Measurements from ENCODE around the gene RPN1.
"Not testable (repeated sequence)": the region's sequence is repeated elsewhere in the genome, so short reads cannot be mapped to it uniquely, and the experiment has no call there.

RPN1 gene

GRCh38 chr3:128609294-128609693 is 41.3 kb downstream of the RPN1 start:
- no peak for DNase-seq (ENCODE audit: low read depth in 2 of 2)

GRCh38 chr3:128607710-128608048 is 42.9 kb downstream of the RPN1 start:
- no peak for DNase-seq (ENCODE audit: low read depth in 2 of 2)

GRCh38 chr3:128606094-128606493 is 44.5 kb downstream of the RPN1 start:
- DNase-seq (ENCODE audit: low read depth in 2 of 2), result no peak

- no peak for DNase-seq (ENCODE audit: low read depth in 2 of 2)
Observed at GRCh38 chr3:128605091-128606046, 45.2 kb downstream of the RPN1 start.

- DNase-seq (ENCODE audit: low read depth in 2 of 2), result no peak
Observed at GRCh38 chr3:128603811-128604775, 46.5 kb downstream of the RPN1 start.

- DNase-seq (ENCODE audit: low read depth in 2 of 2), result no peak
Observed at GRCh38 chr3:128603313-128603712, 47.3 kb downstream of the RPN1 start.

GRCh38 chr3:128598884-128599664 is 51.5 kb downstream of the RPN1 start:
- no peak for DNase-seq (ENCODE audit: low read depth in 2 of 2)

- no peak for DNase-seq (ENCODE audit: low read depth in 2 of 2)
Observed at GRCh38 chr3:128597900-128598299, 52.7 kb downstream of the RPN1 start.

- DNase-seq (ENCODE audit: low read depth in 2 of 2), result no peak
Observed at GRCh38 chr3:128592864-128593263, 57.8 kb downstream of the RPN1 start.

GRCh38 chr3:128591738-128592426 is 58.7 kb downstream of the RPN1 start:
- no peak for DNase-seq (ENCODE audit: low read depth in 2 of 2)

GRCh38 chr3:128590948-128591347 is 59.7 kb downstream of the RPN1 start:
- DNase-seq (ENCODE audit: low read depth in 2 of 2), result no peak

- not testable (repeated sequence) for DNase-seq (ENCODE audit: low read depth in 2 of 2)
Observed at GRCh38 chr3:128589985-128590384, 60.6 kb downstream of the RPN1 start.

GRCh38 chr3:128588147-128588546 is 62.5 kb downstream of the RPN1 start:
- DNase-seq (ENCODE audit: low read depth in 2 of 2), result no peak

- DNase-seq (ENCODE audit: low read depth in 2 of 2), result no peak
Observed at GRCh38 chr3:128587391-128587790, 63.2 kb downstream of the RPN1 start.

- DNase-seq (ENCODE audit: low read depth in 2 of 2), result not testable (repeated sequence)
Observed at GRCh38 chr3:128586932-128587331, 63.7 kb downstream of the RPN1 start.

GRCh38 chr3:128586391-128586790 is 64.2 kb downstream of the RPN1 start:
- DNase-seq (ENCODE audit: low read depth in 2 of 2), result not testable (repeated sequence)

- no peak for DNase-seq (ENCODE audit: low read depth in 2 of 2)
Observed at GRCh38 chr3:128585974-128586373, 64.6 kb downstream of the RPN1 start.

- DNase-seq (ENCODE audit: low read depth in 2 of 2), result no peak
Observed at GRCh38 chr3:128585189-128585588, 65.4 kb downstream of the RPN1 start.

GRCh38 chr3:128584412-128585020 is 66.1 kb downstream of the RPN1 start:
- peak; percentile 41 to 44 for DNase-seq (ENCODE audit: low read depth in 2 of 2)

- no peak for DNase-seq (ENCODE audit: low read depth in 2 of 2)
Observed at GRCh38 chr3:128581566-128581965, 69.1 kb downstream of the RPN1 start.

- no peak for DNase-seq (ENCODE audit: low read depth in 2 of 2)
Observed at GRCh38 chr3:128579927-128580326, 70.7 kb downstream of the RPN1 start.

All from stimulated activated CD4-positive, alpha-beta T cell treated with anti-CD3 and anti-CD28 coated beads, Interleukin-15, amount 100 ng/mL, for 48 hours (primary cell).